Rectal smooth muscle tissue (tissue), 1 donor: ENCODE results near the gene TIMP2.

Experiments used
- H3K27ac ChIP-seq: one replicate; pipeline ENCODE4 v1.7.0; 2013; ENCODE audit warnings: low read depth, low read length, inconsistent platforms
- H3K27me3 ChIP-seq: one replicate; pipeline ENCODE4 v1.7.0; 2013; ENCODE audit warnings: low read length; ENCODE audit not compliant: control insufficient read depth, insufficient read depth
- H3K36me3 ChIP-seq: one replicate; pipeline ENCODE4 v1.7.0; 2013; ENCODE audit warnings: low read length; ENCODE audit not compliant: control insufficient read depth, insufficient read depth
- H3K4me1 ChIP-seq: one replicate; pipeline ENCODE4 v1.7.0; 2013; ENCODE audit warnings: low read length; ENCODE audit not compliant: control insufficient read depth, insufficient read depth
- H3K4me3 ChIP-seq: one replicate; pipeline ENCODE4 v1.7.0; 2013; ENCODE audit warnings: low read length
- H3K9ac ChIP-seq: one replicate; pipeline ENCODE4 v1.7.0; 2013; ENCODE audit warnings: low read length

Gene TIMP2

DNA sequence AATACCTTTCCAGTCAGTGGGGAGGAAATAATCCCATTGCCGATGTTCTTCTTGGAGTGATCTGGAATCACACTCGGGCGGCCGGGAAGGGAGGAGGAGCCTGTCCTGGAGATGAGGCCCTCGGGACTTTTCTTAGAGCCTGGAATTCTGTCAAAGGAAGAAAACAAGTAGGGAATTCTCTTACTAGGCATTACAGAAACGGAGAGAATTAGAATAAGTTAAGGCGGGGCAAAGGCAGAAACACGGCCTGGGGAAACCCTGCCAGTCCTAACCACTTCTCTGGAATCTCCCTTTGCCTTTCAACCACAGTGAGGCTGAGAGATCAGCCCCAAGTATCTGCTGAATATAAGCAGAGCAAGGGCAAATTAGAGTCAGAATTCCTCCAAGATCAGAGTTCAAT lies 112.3 kb downstream of the TIMP2 start:
- Histone ChIP-seq H3K27me3 (no peaks in the 10 kb centered on the region), H3K27ac (no peak overlapping the region), H3K9ac (no peak overlapping the region), H3K4me1 (no peaks in the 10 kb centered on the region), H3K4me3 (no peak overlapping the region), H3K36me3 (peaks cover 44% of the 10 kb centered on the region)

DNA sequence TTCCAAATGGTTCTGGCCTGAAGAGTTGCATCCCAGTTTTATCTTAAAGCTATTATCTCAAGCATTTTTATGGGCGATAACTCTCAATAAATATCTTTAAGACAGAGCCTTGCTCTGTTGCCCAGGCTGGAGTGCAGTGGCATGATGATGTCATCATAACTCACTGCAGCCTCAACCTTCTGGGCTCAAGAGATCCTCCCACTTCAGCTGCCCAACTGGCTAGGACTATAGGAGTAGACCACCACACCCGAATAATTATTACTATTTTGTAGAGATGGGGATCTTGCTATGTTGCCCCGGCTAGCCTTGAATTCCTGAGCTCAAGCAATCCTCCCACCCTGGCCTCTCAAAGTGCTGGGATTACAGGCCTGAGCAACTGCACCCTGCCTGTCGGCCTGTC lies 117.0 kb downstream of the TIMP2 start:
- no peak overlapping the region for H3K9ac ChIP-seq
- H3K36me3 ChIP-seq, result peaks cover 42% of the 10 kb centered on the region
- H3K27ac ChIP-seq, result no peak overlapping the region

DNA sequence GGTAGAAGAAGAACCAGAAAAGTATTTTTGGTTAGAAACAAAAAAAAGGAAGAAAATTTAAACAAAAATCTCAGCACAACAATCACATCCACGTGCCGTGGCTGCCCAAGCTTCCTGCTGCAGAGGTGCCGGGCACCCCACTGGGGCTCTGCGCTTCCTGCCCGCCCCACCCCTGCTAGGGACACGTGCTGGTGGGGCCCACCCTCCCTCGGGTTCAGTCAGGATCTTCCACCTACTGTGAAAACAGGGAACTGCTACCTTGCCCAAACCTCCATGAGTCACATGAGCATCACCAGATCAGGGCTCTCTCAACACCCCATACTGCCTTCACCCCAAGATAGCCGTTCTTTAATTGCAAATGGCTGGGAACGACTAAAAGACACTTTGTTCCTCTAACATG lies 118.7 kb downstream of the TIMP2 start:
- no peak overlapping the region for H3K27ac ChIP-seq
- H3K9ac ChIP-seq, result no peak overlapping the region
- peaks cover 41% of the 10 kb centered on the region for H3K36me3 ChIP-seq
- no peaks in the 10 kb centered on the region for H3K4me1 ChIP-seq
- H3K4me3 ChIP-seq, result no peak overlapping the region
- H3K27me3 ChIP-seq, result no peaks in the 10 kb centered on the region

More for the DNA sequence above, 117.0 kb downstream of the TIMP2 start:
- Histone ChIP-seq H3K27me3 (no peaks in the 10 kb centered on the region), H3K4me1 (no peaks in the 10 kb centered on the region), H3K4me3 (no peak overlapping the region)

DNA sequence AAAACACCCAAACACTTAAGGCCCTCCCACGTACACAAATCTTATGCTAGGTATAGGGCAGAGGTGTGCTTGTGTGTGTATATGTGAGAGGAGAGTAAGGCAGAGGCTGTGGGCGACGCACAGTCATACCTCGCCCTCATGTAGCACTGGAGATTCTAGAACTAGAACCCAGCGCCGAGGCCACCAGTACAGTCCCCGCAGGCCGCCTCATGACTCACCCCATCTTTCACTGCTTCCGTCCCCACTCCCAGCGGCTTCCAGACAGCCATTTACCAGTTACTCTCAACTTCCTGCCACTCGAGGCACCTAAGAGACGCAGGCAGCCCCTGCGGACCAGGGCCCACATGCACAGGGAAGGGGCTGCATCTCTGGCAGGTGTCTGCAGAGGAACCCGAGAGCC lies 119.9 kb downstream of the TIMP2 start:
- Histone ChIP-seq H3K9ac (no peak overlapping the region), H3K4me1 (no peaks in the 10 kb centered on the region), H3K27me3 (no peaks in the 10 kb centered on the region), H3K36me3 (peaks cover 37% of the 10 kb centered on the region), H3K4me3 (no peak overlapping the region), H3K27ac (no peak overlapping the region)

DNA sequence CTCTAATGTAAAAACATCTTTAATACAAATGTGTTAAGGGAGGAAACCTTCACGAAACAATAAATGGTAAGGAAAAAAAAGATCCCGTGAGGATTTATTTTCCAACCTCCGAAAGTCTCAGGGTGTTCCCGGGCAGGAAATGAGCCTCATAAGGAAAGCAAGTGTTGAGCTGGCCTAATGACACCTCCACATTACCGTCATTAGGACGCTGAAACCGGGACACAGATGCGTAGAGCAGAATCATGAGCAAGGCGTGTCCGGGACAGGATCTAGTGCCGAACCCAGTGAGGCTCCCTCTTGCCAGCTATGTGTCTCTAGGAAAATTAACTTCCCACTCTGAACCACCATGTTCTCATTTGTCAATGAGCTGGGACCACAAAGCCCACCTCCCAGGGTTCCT lies 120.4 kb downstream of the TIMP2 start:
- Histone ChIP-seq H3K4me3 (no peak overlapping the region), H3K4me1 (no peaks in the 10 kb centered on the region), H3K27me3 (no peaks in the 10 kb centered on the region), H3K27ac (no peak overlapping the region), H3K36me3 (peaks cover 32% of the 10 kb centered on the region), H3K9ac (no peak overlapping the region)

DNA sequence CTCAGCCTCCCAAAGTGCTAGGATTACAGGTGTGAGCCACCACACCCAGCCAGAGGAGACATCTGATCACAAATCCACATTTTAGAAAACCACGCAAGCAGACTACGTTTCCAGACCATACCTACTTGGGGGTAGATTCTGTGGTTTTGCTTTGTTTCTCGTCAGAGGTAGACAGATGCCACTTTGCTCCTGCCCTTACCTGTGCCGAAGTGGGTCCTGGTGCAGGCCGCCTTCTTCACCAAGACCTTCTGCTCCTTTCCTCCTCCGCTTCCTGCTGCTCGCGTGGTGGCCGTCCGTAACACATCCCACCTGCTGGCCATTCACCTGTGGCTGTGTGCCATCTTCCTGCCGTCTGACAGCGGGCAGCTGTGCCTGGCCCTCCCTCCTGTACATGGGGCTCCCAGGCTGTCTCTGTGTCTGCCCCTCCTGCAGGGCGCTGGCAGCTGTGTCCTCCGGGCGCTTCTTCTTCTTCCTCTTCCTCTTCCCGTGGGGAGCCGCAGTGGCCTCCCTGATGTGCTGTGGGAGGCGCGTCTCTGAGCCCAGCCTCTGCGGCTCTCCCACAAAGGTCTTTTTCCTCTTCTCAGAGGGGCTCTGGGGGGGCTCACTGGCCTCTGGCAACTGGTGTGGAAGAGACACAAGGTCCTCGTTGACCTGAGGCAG lies 121.9 kb downstream of the TIMP2 start:
- Histone ChIP-seq H3K4me3 (no peak overlapping the region), H3K36me3 (peaks cover 36% of the 10 kb centered on the region), H3K4me1 (no peaks in the 10 kb centered on the region), H3K27me3 (no peaks in the 10 kb centered on the region), H3K9ac (no peak overlapping the region), H3K27ac (no peak overlapping the region)
